GM12864 (cell line): Measurements from ENCODE around the gene SLC6A4.

Experiments used
- DNase-seq: peaks from one replicate; pipeline ENCODE4 v3.0.0-alpha.2; 2011; ENCODE audit warnings: low read depth
- H3K4me3 ChIP-seq: 2 replicates; pipeline ENCODE4 v1.5.1; 2011; ENCODE audit warnings: mild to moderate bottlenecking, low read depth, low read length, control low read depth
- CTCF ChIP-seq: IDR thresholded peaks from 2 replicates; pipeline ENCODE4 v1.5.1; 2011; ENCODE audit warnings: low read depth, mild to moderate bottlenecking, moderate library complexity, low read length, control low read depth, inconsistent platforms; ENCODE audit errors: missing control alignments

Gene SLC6A4

GRCh38 chr17:30200106-30200505 is 35.4 kb downstream of the SLC6A4 start:
- no peak for TF ChIP-seq CTCF
- no peak overlapping the region for H3K4me3 ChIP-seq
- no peak for DNase-seq

- no peak for DNase-seq
- no peak for TF ChIP-seq CTCF
- no peak overlapping the region for H3K4me3 ChIP-seq
These were observed 35.9 kb downstream of the SLC6A4 start for GRCh38 chr17:30199600-30199999.

GRCh38 chr17:30197416-30197815 is 38.1 kb downstream of the SLC6A4 start:
- DNase-seq = no peak

GRCh38 chr17:30196504-30196903 is 39.0 kb downstream of the SLC6A4 start:
- no peak for TF ChIP-seq CTCF
- H3K4me3 ChIP-seq = no peak overlapping the region
- DNase-seq = no peak

More at GRCh38 chr17:30197416-30197815, 38.1 kb downstream of the SLC6A4 start:
- no peak overlapping the region for H3K4me3 ChIP-seq
- no peak for TF ChIP-seq CTCF

GRCh38 chr17:30191072-30191471 is 44.4 kb downstream of the SLC6A4 start:
- TF ChIP-seq CTCF = no peak
- no peak for DNase-seq
- no peak overlapping the region for H3K4me3 ChIP-seq

GRCh38 chr17:30188211-30188939 is 47.1 kb downstream of the SLC6A4 start:
- TF ChIP-seq CTCF = no peak
- no peak for DNase-seq
- no peak overlapping the region for H3K4me3 ChIP-seq

- TF ChIP-seq CTCF = no peak
- H3K4me3 ChIP-seq = no peak overlapping the region
- no peak for DNase-seq
These were observed 47.9 kb downstream of the SLC6A4 start for GRCh38 chr17:30187573-30187972.
